IMR-90 (cell line): Measurements from ENCODE around the gene HRAS.

Source experiments
- BHLHE40 ChIP-seq: fragments of 150-350 bp; IDR thresholded peaks from 2 replicates; pipeline ENCODE4 v1.6.1; 2016; ENCODE audit warnings: mild to moderate bottlenecking, low read depth, low read length
- CEBPB ChIP-seq: IDR thresholded peaks from 2 replicates; pipeline ENCODE4 v1.6.1; 2012; ENCODE audit warnings: low read depth, low read length, improper control_type of control experiment
- MAFK ChIP-seq: IDR thresholded peaks from 2 replicates; pipeline ENCODE4 v1.6.1; 2012; ENCODE audit warnings: low read depth, low read length, improper control_type of control experiment
- MXI1 ChIP-seq: IDR thresholded peaks from 2 replicates; pipeline ENCODE4 v1.6.1; 2012; ENCODE audit warnings: low read depth, mild to moderate bottlenecking, low read length, moderate library complexity, borderline replicate concordance
- POLR2A ChIP-seq: IDR thresholded peaks from 2 replicates; pipeline ENCODE4 v1.6.1; 2012; ENCODE audit warnings: mild to moderate bottlenecking, low read depth, low read length
- RAD21 ChIP-seq: IDR thresholded peaks from 2 replicates; pipeline ENCODE4 v1.6.1; 2012; ENCODE audit warnings: low read length, improper control_type of control experiment
- RFX5 ChIP-seq: IDR thresholded peaks from 2 replicates; pipeline ENCODE4 v1.8.0; 2012; ENCODE audit warnings: low read depth, mild to moderate bottlenecking, low read length, moderate library complexity
- SMC3 ChIP-seq: fragments of 150-350 bp; IDR thresholded peaks from 2 replicates; pipeline ENCODE4 v1.6.1; 2016; ENCODE audit warnings: low read depth, mild to moderate bottlenecking, antibody characterized with exemption, low read length, moderate library complexity
- TF ChIP-seq, protein P1 (sequence below): conservative IDR thresholded peaks from 2 replicates; pipeline ENCODE4 v1.5.1; 2012; ENCODE audit warnings: mild to moderate bottlenecking, low read depth, low read length, improper control_type of control experiment

DNA sequence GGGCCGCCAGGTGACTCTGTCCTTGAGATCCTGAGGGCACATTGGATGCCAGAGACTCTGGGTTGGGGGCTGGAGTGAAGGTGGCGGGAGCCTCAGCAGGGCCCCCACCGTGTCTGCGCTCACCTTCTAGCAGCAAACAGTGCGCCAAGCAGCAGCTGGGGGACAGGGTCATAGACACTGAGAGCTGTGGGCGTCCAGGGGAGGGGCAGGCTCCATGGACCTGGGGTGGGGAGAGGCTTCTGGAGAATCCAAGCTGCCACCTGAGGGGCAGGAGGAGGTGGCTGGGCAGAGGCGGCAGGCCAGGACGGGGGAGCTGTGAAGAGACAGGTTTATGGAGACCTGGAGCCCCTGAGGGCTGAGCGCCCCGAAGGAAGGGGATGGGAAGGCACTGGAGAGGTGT lies 48.9 kb upstream of the HRAS start:
- no peak for TF ChIP-seq POLR2A
- TF ChIP-seq, protein P1, sequence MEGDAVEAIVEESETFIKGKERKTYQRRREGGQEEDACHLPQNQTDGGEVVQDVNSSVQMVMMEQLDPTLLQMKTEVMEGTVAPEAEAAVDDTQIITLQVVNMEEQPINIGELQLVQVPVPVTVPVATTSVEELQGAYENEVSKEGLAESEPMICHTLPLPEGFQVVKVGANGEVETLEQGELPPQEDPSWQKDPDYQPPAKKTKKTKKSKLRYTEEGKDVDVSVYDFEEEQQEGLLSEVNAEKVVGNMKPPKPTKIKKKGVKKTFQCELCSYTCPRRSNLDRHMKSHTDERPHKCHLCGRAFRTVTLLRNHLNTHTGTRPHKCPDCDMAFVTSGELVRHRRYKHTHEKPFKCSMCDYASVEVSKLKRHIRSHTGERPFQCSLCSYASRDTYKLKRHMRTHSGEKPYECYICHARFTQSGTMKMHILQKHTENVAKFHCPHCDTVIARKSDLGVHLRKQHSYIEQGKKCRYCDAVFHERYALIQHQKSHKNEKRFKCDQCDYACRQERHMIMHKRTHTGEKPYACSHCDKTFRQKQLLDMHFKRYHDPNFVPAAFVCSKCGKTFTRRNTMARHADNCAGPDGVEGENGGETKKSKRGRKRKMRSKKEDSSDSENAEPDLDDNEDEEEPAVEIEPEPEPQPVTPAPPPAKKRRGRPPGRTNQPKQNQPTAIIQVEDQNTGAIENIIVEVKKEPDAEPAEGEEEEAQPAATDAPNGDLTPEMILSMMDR: no peak
- no peak for TF ChIP-seq MXI1
- TF ChIP-seq CEBPB: no peak
- TF ChIP-seq SMC3: no peak
- TF ChIP-seq MAFK: no peak
- TF ChIP-seq RFX5: no peak
- no peak for TF ChIP-seq RAD21
- no peak for TF ChIP-seq BHLHE40
